H1 (cell line): ENCODE data around the gene CDKL1. TPM values are rescaled to one million over a fixed set of nuclear protein-coding genes. Genes with fewer than 3 reads are reported as not detected.

ENCODE experiments used
- CTCF ChIA-PET: fragments of 300-600 bp; sonication (Branson Sonifier 250); formaldehyde crosslinking; loops from one replicate; lab custom pipeline; 2021; ENCODE audit not compliant: partially characterized antibody; lab: Charles Lee
- POLR2A ChIA-PET: fragments of 300-600 bp; sonication (Branson Sonifier 250); formaldehyde crosslinking; loops from one replicate; lab custom pipeline; 2021; ENCODE audit warnings: inconsistent platforms; ENCODE audit not compliant: partially characterized antibody; lab: Charles Lee
- DNase-seq, 2 experiments: peaks; one replicate each; pipeline versions ENCODE4 v3.0.0 to v3.0.0-alpha.2; 2010 to 2022; ENCODE audit warnings: low spot score in 2 of 2, low read depth in 1 of 2, mixed read lengths in 1 of 2
- FAIRE-seq: peaks from 2 replicates; lab custom pipeline; 2011; peaks lifted over from hg19 to GRCh38; lab: Jason Lieb, UNC
- H2AFZ ChIP-seq: 2 replicates; pipeline ENCODE4 v1.8.1; 2012; ENCODE audit warnings: low read length, inconsistent platforms
- H2AK5ac ChIP-seq: 2 replicates; pipeline ENCODE4 v1.6.1; 2013; ENCODE audit warnings: low read depth, low read length
- H2BK120ac ChIP-seq: replicated peaks from 2 replicates; pipeline ENCODE3; 2013; ENCODE audit warnings: low read depth, low read length, inconsistent platforms
- H2BK12ac ChIP-seq: 2 replicates; pipeline ENCODE4 v1.6.1; 2013; ENCODE audit warnings: low read depth, low read length
- H2BK15ac ChIP-seq: 2 replicates; pipeline ENCODE4 v1.6.1; 2013; ENCODE audit warnings: low read length
- H2BK20ac ChIP-seq: 2 replicates; pipeline ENCODE4 v1.6.1; 2013; ENCODE audit warnings: low read length
- H2BK5ac ChIP-seq: 2 replicates; pipeline ENCODE4 v1.6.1; 2013; ENCODE audit warnings: low read depth, low read length
- H3K14ac ChIP-seq: 2 replicates; pipeline ENCODE4 v1.6.1; 2013; ENCODE audit warnings: inconsistent platforms; ENCODE audit not compliant: insufficient read length
- H3K18ac ChIP-seq: 2 replicates; pipeline ENCODE4 v1.6.1; 2013; ENCODE audit warnings: low read length; ENCODE audit errors: extremely low read depth
- H3K23ac ChIP-seq: 2 replicates; pipeline ENCODE4 v1.6.1; 2013; ENCODE audit warnings: inconsistent platforms; ENCODE audit not compliant: insufficient read length
- H3K23me2 ChIP-seq: 2 replicates; pipeline ENCODE4 v1.6.1; 2013; ENCODE audit warnings: low read depth, low read length
- H3K27ac ChIP-seq: 2 replicates; pipeline ENCODE4 v1.6.1; 2011; ENCODE audit warnings: low read depth, low read length, inconsistent platforms
- H3K27me3 ChIP-seq, 4 experiments: replicated peaks in 1 of 4; 1 replicate in 1 of 4; 2 replicates in 3 of 4; pipeline versions ENCODE4 v1.6.1 to v1.8.1; 2011 to 2013; ENCODE audit warnings: low read length in 3 of 4, mild to moderate bottlenecking in 3 of 4, inconsistent platforms in 2 of 4, mixed read lengths in 2 of 4, moderate library complexity in 1 of 4; ENCODE audit not compliant: control insufficient read depth in 3 of 4, insufficient read depth in 3 of 4; ENCODE audit errors: extremely low read depth in 1 of 4
- H3K36me3 ChIP-seq, 4 experiments: 2 replicates each; pipeline versions ENCODE4 v1.6.1 to v1.8.1; 2011 to 2013; ENCODE audit warnings: mild to moderate bottlenecking in 4 of 4, low read length in 3 of 4, moderate library complexity in 2 of 4, control low read depth in 1 of 4, inconsistent platforms in 1 of 4; ENCODE audit not compliant: insufficient read depth in 4 of 4, control insufficient read depth in 2 of 4
- H3K4ac ChIP-seq: replicated peaks from 2 replicates; pipeline ENCODE3; 2013; ENCODE audit warnings: low read length, low read depth, mixed read lengths, inconsistent platforms; ENCODE audit not compliant: insufficient read length
- H3K4me1 ChIP-seq, 4 experiments: replicated peaks in 1 of 4; 1 replicate in 1 of 4; 2 replicates in 3 of 4; pipeline versions ENCODE4 v1.6.1 to v1.8.1; 2011 to 2013; ENCODE audit warnings: low read length in 3 of 4, inconsistent platforms in 2 of 4, mixed read lengths in 1 of 4; ENCODE audit not compliant: insufficient read depth in 4 of 4, control insufficient read depth in 3 of 4
- H3K4me2 ChIP-seq, 2 experiments: 2 replicates each; pipeline versions ENCODE4 v1.6.1 to v1.8.1; 2011 to 2013; ENCODE audit warnings: low read depth in 2 of 2, low read length in 2 of 2, control low read depth in 1 of 2, inconsistent platforms in 1 of 2, mild to moderate bottlenecking in 1 of 2; ENCODE audit not compliant: insufficient read depth in 1 of 2
- H3K4me3 ChIP-seq, 4 experiments: fragments of 200-600, 300-600 bp in 1 of 4; sonication (generic), shearing (Covaris generic), sonication (Bioruptor Twin) in 1 of 4; 2 replicates each; pipeline versions ENCODE4 v1.5.1 to v1.8.1; 2011 to 2016; ENCODE audit warnings: low read length in 4 of 4, low read depth in 3 of 4, control low read depth in 2 of 4, inconsistent platforms in 2 of 4, mild to moderate bottlenecking in 2 of 4, mixed read lengths in 1 of 4, moderate library complexity in 1 of 4; ENCODE audit not compliant: insufficient read depth in 2 of 4; ENCODE audit errors: extremely low read depth in 1 of 4
- H3K56ac ChIP-seq: replicated peaks from 2 replicates; pipeline ENCODE3; 2013; ENCODE audit warnings: low read depth, mild to moderate bottlenecking, mixed read lengths, low read length, inconsistent platforms; ENCODE audit not compliant: insufficient read length
- H3K79me1 ChIP-seq: 2 replicates; pipeline ENCODE4 v1.6.1; 2013; ENCODE audit warnings: low read depth, low read length, control low read depth
- H3K79me2 ChIP-seq, 2 experiments: 2 replicates each; pipeline versions ENCODE4 v1.6.1 to v1.8.1; 2012 to 2013; ENCODE audit warnings: low read length in 2 of 2, mild to moderate bottlenecking in 2 of 2, inconsistent platforms in 1 of 2; ENCODE audit not compliant: insufficient read depth in 2 of 2, control insufficient read depth in 1 of 2
- H3K9ac ChIP-seq, 4 experiments: replicated peaks in 1 of 4; 1 replicate in 1 of 4; 2 replicates in 3 of 4; pipeline versions ENCODE4 v1.6.1 to v1.8.1; 2011 to 2013; ENCODE audit warnings: low read depth in 3 of 4, low read length in 3 of 4, control low read depth in 2 of 4, mild to moderate bottlenecking in 2 of 4, moderate library complexity in 2 of 4, inconsistent platforms in 1 of 4; ENCODE audit errors: extremely low read depth in 1 of 4
- H3K9me3 ChIP-seq, 2 experiments: 2 replicates each; pipeline versions ENCODE4 v1.6.1 to v1.8.1; 2012 to 2013; ENCODE audit warnings: mild to moderate bottlenecking in 2 of 2, moderate library complexity in 2 of 2, control low read depth in 1 of 2, inconsistent platforms in 1 of 2, low read depth in 1 of 2, low read length in 1 of 2, mixed read lengths in 1 of 2; ENCODE audit not compliant: insufficient read depth in 2 of 2
- H4K20me1 ChIP-seq, 2 experiments: replicated peaks in 1 of 2; 2 replicates each; pipeline versions ENCODE3 to v1.8.1; 2011 to 2013; ENCODE audit warnings: inconsistent platforms in 2 of 2, low read length in 2 of 2, mild to moderate bottlenecking in 1 of 2; ENCODE audit not compliant: insufficient read depth in 2 of 2, control insufficient read depth in 1 of 2
- H4K5ac ChIP-seq: 2 replicates; pipeline ENCODE4 v1.6.1; 2013; ENCODE audit warnings: low read length, low read depth, mixed read lengths, inconsistent platforms; ENCODE audit not compliant: insufficient read length
- H4K8ac ChIP-seq: 2 replicates; pipeline ENCODE4 v1.8.0; 2013; ENCODE audit warnings: mild to moderate bottlenecking, moderate library complexity, low read length, inconsistent platforms; ENCODE audit not compliant: insufficient read depth; ENCODE audit errors: extremely low read depth
- H4K91ac ChIP-seq: replicated peaks from 2 replicates; pipeline ENCODE3; 2013; ENCODE audit warnings: low read length, mixed read lengths, inconsistent platforms; ENCODE audit not compliant: insufficient read length
- RAD21 ChIP-seq, 2 experiments: IDR thresholded peaks in 1 of 2; conservative IDR thresholded peaks in 1 of 2; 2 replicates each; pipeline ENCODE4 v1.6.1; 2011; ENCODE audit warnings: low read depth in 2 of 2, low read length in 2 of 2, improper control_type of control experiment in 1 of 2, inconsistent platforms in 1 of 2, mild to moderate bottlenecking in 1 of 2, moderate library complexity in 1 of 2
- SRF ChIP-seq: IDR thresholded peaks from 2 replicates; pipeline ENCODE4 v1.6.1; 2011; ENCODE audit warnings: mild to moderate bottlenecking, low read depth, low read length, moderate library complexity
- TCF12 ChIP-seq: IDR thresholded peaks from 2 replicates; pipeline ENCODE4 v1.6.1; 2011; ENCODE audit warnings: low read depth, mild to moderate bottlenecking, low read length
- WGBS, 2 experiments: shearing (Covaris generic) in 1 of 2; methylation state at CpG; one replicate each; pipeline versions ENCODE4 v1.1.6 to v1.1.7; 2013 to 2015; ENCODE audit warnings: low lambda C conversion rate in 2 of 2, mixed read lengths in 2 of 2, inconsistent platforms in 1 of 2, low coverage in 1 of 2, missing lambda C conversion rate in 1 of 2; ENCODE audit not compliant: insufficient replicate concordance in 2 of 2, insufficient coverage in 1 of 2, insufficient read length in 1 of 2; ENCODE audit errors: extremely low coverage in 1 of 2, missing lambda C conversion rate in 1 of 2; 5-methylcytosine and 5-hydroxymethylcytosine counted together
- polyA plus RNA-seq, 7 experiments: library from polyadenylated mRNA; depleted of rRNA in 3 of 7; stranded (reverse) in 5 of 7; unstranded in 2 of 7; fragments of >200 nt in 5 of 7; fragments of 200-250 nt in 2 of 7; gene quantifications; 1 replicate in 5 of 7; 2 replicates in 1 of 7; 4 replicates in 1 of 7; pipeline versions ENCODE4 v1.2.1 to v1.2.3, GENCODE V29; 2011 to 2013; ENCODE audit warnings: missing spikeins in 2 of 7, mixed read lengths in 2 of 7
- total RNA-seq: library from RNA; stranded (reverse); fragmentation: NEBNext Ultra II Directional; extraction: Animal tissue kit (Norgen Biotek cat#: 25700); gene quantifications from 2 replicates; pipeline ENCODE4 v1.2.1, GENCODE V29; 2021
- TF ChIP-seq, protein P1 (sequence below): IDR thresholded peaks from 2 replicates; pipeline ENCODE4 v1.6.1; 2012; ENCODE audit warnings: inconsistent platforms

CDKL1 gene
- total and polyA plus RNA-seq, 2 of the 8 experiments (the other 6 are each of a cell fraction or from before 2014, with no cell fraction given) = 1.2 to 2.2 TPM

DNA sequence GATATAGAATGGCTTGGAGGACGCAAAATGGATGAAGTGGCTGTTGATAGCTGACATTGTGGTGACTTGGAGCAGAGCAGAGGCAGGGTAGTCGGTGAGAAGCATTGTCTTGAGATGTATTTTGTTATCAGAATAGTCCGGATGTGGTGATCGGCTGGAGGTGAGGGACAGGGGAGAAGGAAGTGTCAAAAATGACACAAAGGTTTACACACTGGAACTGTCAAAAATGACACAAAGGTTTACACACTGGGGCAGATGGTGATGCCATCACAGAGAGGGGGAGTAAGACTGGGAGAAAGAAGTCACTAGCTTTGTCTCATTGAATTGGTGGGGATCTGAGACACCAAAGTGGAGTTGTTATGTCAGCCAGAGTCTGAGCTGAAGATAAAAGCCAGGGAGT, 30.1 kb downstream of the CDKL1 start:
- FAIRE-seq (no peak), DNase-seq (no peak)
- 95% methylated on average over 4 of the region's 4 CpGs; no CpG with 5 or more reads in 1 of the 2 experiments for whole genome bisulfite sequencing, 2 experiments
- Histone ChIP-seq H2AK5ac (no peak overlapping the region), H3K4me1 (no peaks in the 10 kb centered on the region), H2BK15ac (no peak overlapping the region), H3K27me3 (no peaks in the 10 kb centered on the region; a peak in 1 of 7 replicates), H3K79me2 (no peaks in the 10 kb centered on the region), H4K5ac (no peak overlapping the region), H3K9me3 (peaks cover 0 to 2% of the 10 kb centered on the region in 2 experiments; a peak in 1 of 4 replicates), H3K36me3 (no peaks in the 10 kb centered on the region), H2AFZ (no peak overlapping the region), H2BK120ac (no peak overlapping the region), H3K4me3 (no peak overlapping the region), H3K23ac (no peak overlapping the region), H3K18ac (no peak overlapping the region), H3K9ac (no peak overlapping the region), H3K4ac (no peak overlapping the region), H2BK20ac (no peak overlapping the region), H4K8ac (no peak overlapping the region), H4K91ac (no peak overlapping the region), H3K56ac (no peak overlapping the region), H3K14ac (no peak overlapping the region), H2BK5ac (no peak overlapping the region), H3K27ac (no peak overlapping the region), H4K20me1 (no peaks in the 10 kb centered on the region), H3K23me2 (no peaks in the 10 kb centered on the region), H3K4me2 (no peak overlapping the region), H2BK12ac (no peak overlapping the region), H3K79me1 (no peaks in the 10 kb centered on the region)
- CTCF ChIA-PET = interaction anchor here (0.6 to 1.3 kb wide), 3 partner anchors 12 to 133 kb away, joined by 3 to 4 read pairs (median 3); no protein-coding TSS in a partner anchor
- TF ChIP-seq RAD21 (IDR thresholded peaks at IDR 0.05 in 1 of 2, conservative IDR thresholded peaks at IDR 0.05 in 1 of 2; ENCODE audit: low read depth in 2 of 2, low read length in 2 of 2) (no peak), SRF (no peak), TCF12 (no peak)
- TF ChIP-seq, protein P1, sequence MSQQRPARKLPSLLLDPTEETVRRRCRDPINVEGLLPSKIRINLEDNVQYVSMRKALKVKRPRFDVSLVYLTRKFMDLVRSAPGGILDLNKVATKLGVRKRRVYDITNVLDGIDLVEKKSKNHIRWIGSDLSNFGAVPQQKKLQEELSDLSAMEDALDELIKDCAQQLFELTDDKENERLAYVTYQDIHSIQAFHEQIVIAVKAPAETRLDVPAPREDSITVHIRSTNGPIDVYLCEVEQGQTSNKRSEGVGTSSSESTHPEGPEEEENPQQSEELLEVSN = no peak
- POLR2A ChIA-PET = interaction anchor here (0.9 to 1.1 kb wide), 4 partner anchors 12 to 162 kb away, joined by 3 to 4 read pairs (median 3); no protein-coding TSS in a partner anchor
